GM18909 (cell line): ENCODE data around the gene KCNMA1.

Experiments used
- ATAC-seq: cut with Tn5 transposase; IDR thresholded peaks from one replicate; pipeline ENCODE4 v1.9.1; 2021; ENCODE audit warnings: mild to moderate bottlenecking; ENCODE audit not compliant: unreplicated experiment, poor library complexity

Gene KCNMA1

DNA sequence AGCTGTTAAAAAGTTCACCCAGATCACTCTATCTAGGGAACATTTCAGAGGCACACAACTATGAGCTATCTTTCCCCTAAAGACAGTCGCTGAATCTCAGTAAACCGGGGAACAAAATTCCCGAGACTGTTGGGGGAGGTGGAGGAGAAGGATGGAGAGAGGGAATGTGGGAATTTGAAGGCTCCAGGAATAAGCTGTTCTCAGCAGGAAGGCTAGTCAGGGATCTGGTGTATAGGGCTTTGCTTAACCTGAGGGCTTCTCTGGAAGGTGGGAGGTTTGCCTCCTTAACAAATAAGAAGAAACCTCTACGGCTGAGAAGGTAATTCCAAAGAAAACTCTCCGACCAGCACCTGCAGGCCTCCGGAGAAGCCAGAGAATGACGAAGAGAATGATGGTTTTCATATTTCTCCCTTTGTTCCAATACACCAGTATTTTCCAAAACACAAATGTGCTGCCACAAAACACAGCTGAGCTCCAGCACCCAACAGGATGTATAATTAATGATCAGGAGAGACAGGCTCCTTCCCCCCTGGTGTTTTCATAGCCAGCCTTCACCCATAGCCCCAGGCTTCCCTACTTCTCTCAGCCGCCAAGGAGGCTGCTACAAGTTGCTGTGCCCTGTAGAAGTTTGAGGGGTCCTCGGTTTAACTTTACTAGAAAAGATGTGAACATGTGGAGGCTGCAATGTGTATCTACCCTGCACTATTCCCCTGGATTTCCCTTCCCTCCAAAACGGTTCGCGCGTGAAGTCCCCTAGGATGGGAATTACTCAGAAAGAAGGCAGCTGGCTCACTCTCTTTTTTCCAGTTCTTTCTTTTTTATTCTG is 2.0 kb downstream of the KCNMA1 start:
- no peak for ATAC-seq

- no peak for ATAC-seq
Observed at GRCh38 chr10:77634939-77635338, 2.7 kb downstream of the KCNMA1 start.

DNA sequence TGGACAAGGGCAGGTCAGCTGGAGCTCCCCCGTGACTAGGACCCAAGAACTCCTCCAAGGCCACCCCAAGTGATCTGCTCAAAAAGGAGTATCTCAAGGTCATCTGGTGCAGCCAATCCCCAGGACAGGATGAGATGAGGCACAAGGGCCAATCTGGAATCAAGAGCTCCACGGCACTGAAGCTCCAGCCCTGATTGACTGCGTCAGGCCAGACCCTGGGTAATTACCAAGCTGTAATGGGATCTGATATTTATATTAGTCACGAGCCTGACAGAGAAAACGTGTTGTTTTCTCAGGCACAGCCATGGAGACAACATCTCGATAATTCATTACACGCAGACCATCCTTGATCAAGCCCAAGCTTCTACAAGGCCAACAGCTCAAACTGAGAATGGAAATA is 4.2 kb downstream of the KCNMA1 start:
- no peak for ATAC-seq

- ATAC-seq: no peak
Observed at GRCh38 chr10:77631241-77631640, 6.4 kb downstream of the KCNMA1 start.

DNA sequence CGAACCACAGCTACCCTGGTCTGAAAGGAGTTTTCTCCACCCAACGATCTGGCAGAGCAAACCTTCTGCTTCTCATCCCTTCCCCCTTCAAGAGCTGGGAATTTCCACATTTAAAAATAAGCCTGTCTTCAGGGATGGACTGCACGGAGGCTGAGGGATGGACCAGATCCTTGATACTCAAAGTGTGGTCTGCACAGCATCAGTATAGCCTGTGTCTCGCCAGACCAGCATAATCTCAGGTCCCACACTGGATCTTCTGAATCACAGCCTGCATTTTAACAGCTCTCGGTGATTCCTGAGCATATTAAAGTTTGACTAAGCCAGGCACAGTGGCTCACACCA is 7.1 kb downstream of the KCNMA1 start:
- ATAC-seq: no peak

- ATAC-seq: no peak
Observed at GRCh38 chr10:77629775-77630506, 7.7 kb downstream of the KCNMA1 start.

- ATAC-seq: no peak
Observed at GRCh38 chr10:77628906-77629730, 8.5 kb downstream of the KCNMA1 start.

GRCh38 chr10:77626266-77626935 is 11.2 kb downstream of the KCNMA1 start:
- no peak for ATAC-seq

DNA sequence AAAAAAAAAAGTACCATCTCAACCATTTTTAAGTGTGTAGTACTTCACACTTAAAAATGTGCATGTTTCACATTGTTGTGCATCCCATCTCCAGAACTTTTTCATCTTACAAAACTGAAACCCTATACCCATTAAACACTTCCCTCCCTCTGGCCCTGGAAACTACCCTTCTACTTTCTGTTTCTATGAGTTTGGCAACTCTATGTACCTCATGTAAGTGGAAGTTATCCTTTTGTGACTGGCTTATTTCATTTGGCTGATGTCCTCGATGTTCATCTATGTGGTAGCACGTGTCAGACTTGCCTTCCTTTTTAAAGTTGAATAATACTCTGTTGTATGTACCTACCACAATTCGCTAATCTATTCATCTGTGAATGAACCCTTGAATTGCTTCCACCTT is 12.2 kb downstream of the KCNMA1 start:
- no peak for ATAC-seq

GRCh38 chr10:77622889-77623291 is 14.7 kb downstream of the KCNMA1 start:
- peak; percentile 50 for ATAC-seq

- ATAC-seq: no peak
Observed at GRCh38 chr10:77620731-77621130, 16.9 kb downstream of the KCNMA1 start.

- no peak for ATAC-seq
Observed at GRCh38 chr10:77619964-77620703, 17.5 kb downstream of the KCNMA1 start.

GRCh38 chr10:77618117-77618516 is 19.5 kb downstream of the KCNMA1 start:
- ATAC-seq: no peak

GRCh38 chr10:77616766-77617165 is 20.8 kb downstream of the KCNMA1 start:
- no peak for ATAC-seq

GRCh38 chr10:77614778-77615625 is 22.6 kb downstream of the KCNMA1 start:
- ATAC-seq: no peak

GRCh38 chr10:77613476-77614130 is 24.0 kb downstream of the KCNMA1 start:
- ATAC-seq: no peak

GRCh38 chr10:77611670-77612069 is 25.9 kb downstream of the KCNMA1 start:
- no peak for ATAC-seq

GRCh38 chr10:77611221-77611620 is 26.4 kb downstream of the KCNMA1 start:
- ATAC-seq: no peak
